Measurements from ENCODE around the gene DMRT1. TPM values are rescaled to one million over a fixed set of nuclear protein-coding genes. Genes with fewer than 3 reads are reported as not detected.
"Not testable (repeated sequence)": the region's sequence is repeated elsewhere in the genome, so short reads cannot be mapped to it uniquely, and the experiment has no call there.

The DMRT1 gene
- total RNA-seq, 1 donor from 2014 or later, result not detected

DNA sequence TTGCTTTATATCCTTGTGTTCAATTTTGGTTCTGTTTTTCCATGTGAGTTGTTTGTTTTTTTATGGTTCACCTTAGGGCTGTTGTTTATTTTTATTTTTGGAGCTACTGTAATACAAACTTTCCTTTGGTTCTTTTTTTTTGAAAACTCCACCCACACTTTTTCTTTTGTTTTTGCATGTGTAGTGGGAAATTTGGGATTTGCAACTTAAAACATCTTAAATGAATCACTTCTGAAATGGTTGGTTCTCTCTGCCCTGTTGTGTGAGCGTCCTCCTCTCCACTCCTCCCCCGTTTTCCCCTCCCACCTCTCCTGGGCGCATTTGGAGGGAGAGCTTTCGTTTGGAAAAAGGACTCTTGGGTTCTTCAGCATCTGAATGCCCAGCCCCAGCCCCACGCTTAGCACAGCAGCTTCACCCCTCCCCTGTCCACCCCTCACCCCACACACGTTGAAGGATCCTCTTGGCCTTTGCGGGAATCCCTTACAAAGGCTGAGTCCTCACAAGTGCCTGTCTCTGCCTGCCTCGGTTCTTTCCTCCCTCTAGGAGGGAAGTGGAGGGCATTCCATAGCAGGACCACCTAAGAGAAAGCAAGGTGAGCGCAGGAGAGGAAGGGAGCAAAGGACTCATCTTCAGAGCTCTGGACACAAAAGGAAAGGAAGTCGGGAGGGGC is 67.2 kb downstream of the DMRT1 start:
- intact Hi-C loops (cut with micrococcal nuclease), result no loop called here
- DNase-seq (no peak), ATAC-seq (no peak)

DNA sequence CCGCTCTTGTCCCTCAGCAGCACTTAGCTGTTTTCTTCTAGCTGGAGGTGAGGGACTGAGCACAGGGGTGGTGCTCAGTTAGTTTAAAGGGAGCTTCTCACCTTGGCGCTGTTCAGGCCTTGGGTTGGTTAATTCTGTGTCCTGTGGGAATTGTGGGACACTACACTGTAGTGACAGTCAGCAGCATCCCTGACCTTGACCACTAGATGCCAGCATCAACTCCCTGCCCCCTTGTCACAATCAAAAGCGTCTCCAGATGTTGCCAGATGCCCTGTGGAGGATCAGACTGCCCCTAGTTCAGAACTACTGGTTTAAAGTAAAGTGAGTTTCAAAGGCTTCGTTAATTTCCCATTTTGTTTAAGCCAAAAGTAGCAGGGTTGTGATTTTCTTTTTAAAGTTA is 69.5 kb downstream of the DMRT1 start:
- ATAC-seq, result no peak
- intact Hi-C loops (cut with micrococcal nuclease), result no loop called here
- DNase-seq, result no peak

DNA sequence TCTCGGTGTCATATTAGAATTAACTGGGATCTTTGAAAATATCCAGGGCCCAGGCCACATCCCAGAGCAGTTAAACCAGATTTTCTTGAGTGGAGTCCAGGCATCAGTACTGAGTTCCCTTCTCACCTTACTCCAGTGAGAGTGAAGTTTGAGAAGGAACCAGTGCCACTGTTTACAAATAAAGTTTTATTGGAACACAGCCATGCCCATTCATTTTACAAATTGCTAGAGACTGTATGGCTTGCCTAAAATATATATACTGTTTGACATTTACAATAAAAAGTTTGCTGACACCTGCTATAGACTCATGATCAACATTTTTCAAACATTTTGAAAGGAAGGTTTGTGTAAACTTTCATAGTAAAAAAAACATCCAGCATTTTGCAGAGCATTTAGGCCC is 71.3 kb downstream of the DMRT1 start:
- intact Hi-C loops (cut with micrococcal nuclease), result no loop called here
- no peak for DNase-seq
- no peak for ATAC-seq

DNA sequence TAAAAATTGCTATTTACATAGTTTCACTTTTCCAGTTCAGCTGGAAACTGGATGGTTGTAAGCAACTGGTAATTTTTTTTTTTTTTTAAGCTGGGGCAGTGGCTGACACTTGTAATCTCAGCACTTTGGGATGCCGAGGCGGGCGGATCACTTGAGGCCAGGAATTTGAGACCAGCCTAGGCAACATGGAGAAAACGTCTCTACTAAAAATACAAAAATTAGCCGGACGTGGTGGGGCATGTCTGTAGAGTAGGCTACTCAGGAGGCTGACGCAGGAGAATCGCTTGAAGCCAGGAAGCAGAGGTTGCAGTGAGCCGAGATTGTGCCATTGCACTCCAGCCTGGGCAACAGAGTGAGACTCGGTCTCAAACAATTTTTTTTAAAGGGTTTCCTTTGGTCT is 72.0 kb downstream of the DMRT1 start:
- intact Hi-C loops (cut with micrococcal nuclease); DNase-seq; ATAC-seq: not testable (repeated sequence)

DNA sequence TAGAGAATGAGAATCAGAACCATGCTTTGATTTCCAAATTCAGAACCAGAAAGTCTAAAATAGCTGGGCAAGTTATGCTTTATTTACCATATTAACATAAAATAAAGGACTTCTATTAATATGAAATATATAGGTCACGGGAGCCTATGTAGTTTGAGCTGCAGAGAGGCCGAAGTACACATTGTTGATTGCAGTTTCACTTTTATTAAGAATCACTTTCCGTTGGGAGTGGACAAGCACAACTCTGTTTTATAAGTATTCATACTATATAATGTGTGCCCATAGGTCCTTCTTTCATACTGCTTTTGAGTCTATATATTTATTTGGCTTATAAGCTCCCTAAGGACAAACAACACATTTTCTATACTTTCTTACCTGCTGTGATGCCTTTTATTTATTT is 76.2 kb downstream of the DMRT1 start:
- intact Hi-C loops (cut with micrococcal nuclease), result no loop called here
- ATAC-seq, result no peak
- DNase-seq, result no peak

DNA sequence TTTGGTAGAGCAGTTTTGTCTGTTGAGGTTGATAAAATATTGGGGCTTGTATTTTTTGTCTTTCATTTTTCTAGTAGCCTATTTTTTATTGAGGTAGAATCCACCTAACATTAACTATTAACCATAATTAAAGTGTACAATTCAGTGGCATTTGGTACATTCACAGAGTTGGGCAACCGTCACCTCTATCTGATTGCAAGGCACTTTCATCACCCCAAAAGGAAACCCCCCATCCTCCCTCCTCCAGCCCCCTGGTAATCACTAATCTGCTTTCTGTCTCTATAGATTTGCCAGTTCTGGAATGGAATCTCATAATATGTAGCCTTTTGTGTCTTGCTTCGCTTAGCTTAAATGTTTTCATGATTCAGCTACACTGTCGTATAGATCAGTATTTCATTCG is 79.4 kb downstream of the DMRT1 start:
- DNase-seq (no peak), ATAC-seq (no peak)
- intact Hi-C loops (cut with micrococcal nuclease), result no loop called here

DNA sequence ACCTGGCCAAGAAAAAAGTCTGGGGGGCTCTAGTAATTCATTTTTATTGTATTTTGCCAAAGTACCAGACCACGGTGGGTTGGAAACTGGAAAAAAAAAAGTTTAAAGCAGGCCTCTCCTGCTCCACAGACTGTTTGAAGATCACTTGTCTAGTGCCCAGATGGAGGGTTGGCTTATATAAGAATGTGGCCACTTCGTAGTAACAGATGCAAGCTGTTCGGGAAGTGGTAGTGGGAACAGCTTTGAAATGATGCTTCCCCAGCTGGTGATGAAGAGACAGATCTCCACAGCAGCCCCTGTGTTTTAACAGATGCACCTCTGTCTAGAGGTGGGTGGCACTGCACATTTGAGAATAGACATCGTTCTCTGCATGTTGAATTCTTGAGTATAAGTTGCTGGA is 80.7 kb downstream of the DMRT1 start:
- DNase-seq (no peak), ATAC-seq (no peak)
- intact Hi-C loops (cut with micrococcal nuclease), result no loop called here

DNA sequence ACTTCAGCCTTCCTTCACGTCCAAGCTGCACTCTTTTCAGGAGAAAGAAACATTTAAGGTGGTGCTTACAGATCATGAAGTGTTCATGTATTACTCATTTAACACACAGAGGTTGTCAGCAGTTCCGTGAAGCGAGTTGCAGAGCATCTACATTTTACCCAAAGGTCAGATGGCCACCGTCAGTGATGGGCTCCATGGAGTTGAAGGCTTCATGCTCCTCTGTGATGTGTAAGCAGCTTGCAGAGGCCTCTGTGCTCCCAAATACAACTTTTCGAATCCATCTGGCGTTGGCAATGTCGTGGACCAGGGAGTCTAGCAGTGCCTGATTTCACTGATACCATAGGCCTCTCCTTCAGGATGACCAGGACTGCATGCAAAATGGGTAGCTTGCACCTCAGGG is 81.2 kb downstream of the DMRT1 start:
- intact Hi-C loops (cut with micrococcal nuclease), result no loop called here
- DNase-seq, result no peak
- no peak for ATAC-seq

DNA sequence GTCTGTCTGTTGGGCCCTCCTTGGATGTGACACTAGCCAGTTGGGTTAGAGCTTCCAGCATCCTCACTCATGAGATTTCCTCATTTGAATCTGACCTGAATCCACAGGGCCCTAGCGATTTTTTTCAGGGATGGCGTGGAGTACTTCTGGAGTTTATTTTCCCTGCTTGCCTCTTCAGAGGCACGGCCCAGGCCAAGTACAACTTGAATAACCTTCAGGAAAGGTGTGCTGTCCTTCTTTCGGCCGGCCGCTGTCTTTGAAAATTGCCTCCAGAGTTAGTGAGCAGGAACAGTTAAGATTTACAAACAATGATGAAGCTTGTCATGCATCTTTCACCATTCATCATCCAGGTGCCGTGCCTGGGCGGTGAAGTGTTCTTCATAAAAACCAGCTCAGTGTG is 85.5 kb downstream of the DMRT1 start:
- no peak for DNase-seq
- intact Hi-C loops (cut with micrococcal nuclease), result no loop called here
- ATAC-seq, result no peak

DNA sequence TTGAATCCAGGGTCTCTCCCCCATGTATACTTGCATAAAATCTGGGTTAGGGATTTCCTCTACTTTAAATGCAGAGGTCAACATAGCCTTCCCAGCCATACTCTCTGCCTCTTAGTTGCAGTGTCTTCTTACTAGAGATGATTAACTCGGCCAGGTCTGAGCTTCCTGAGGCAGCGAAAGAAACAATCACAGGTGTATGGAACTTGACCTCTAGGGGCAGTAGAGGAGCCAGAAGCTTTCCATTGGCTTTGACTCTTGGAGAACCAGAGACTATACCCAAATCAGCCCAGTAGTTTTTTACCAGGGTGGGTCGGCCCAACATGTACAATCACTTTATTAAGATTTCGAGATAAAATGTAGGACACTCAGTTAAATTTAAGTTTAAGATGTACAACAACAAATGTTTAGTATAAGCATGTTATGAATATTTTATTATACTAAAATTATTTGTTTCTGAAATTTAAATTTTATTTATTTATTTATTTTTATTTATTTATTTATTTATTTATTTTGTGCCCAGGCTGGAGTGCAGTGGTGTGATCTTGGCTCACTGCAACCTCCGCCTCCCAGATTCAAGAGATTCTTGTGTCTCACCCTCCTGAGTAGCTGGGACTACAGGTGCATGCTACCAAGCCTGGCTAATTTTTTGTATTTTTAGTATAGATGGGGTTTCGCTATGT is 87.0 kb downstream of the DMRT1 start:
- DNase-seq (no peak), ATAC-seq (no peak)
- intact Hi-C loops (cut with micrococcal nuclease), result no loop called here

DNA sequence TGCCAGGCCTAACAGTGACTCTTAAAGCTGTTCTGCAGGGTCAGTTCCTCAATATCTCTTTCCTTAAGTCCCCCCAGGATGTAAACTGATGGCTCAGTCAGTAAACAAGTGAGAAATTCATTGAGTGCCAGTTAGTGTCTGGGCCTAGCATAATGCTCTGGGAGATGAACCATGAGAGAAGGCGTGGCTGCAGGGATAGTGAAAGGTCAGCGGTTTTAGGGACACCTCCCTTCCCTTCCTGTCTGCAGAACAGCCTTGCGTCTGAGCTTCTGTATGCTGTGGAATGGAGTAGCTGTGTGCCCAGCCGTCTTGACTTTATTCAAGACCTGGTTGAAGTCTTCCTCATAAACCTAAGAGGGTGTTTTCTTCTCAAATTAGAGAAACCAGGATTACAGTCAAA is 88.2 kb downstream of the DMRT1 start:
- intact Hi-C loops (cut with micrococcal nuclease), result no loop called here
- DNase-seq (no peak), ATAC-seq (no peak)

DNA sequence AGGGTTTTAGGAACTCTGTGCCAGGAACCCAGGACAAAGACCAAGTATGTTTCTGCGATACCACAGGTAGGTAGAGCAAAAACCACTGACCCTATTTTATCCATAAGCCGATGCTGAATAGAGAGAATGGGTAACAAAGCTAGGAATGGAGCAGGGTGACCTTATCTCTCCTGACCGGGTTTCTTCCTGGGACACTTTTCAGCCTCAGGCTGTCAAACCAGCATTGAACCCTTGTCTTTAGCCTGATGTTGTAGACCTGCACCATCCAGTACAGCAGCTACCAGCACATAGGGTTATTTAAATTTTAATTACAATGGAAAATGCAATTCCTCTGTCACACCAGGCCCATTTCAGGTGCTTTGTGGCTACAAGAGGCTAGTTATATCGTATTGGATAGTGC is 91.9 kb downstream of the DMRT1 start:
- intact Hi-C loops (cut with micrococcal nuclease), result no loop called here
- DNase-seq, result no peak
- no peak for ATAC-seq

DNA sequence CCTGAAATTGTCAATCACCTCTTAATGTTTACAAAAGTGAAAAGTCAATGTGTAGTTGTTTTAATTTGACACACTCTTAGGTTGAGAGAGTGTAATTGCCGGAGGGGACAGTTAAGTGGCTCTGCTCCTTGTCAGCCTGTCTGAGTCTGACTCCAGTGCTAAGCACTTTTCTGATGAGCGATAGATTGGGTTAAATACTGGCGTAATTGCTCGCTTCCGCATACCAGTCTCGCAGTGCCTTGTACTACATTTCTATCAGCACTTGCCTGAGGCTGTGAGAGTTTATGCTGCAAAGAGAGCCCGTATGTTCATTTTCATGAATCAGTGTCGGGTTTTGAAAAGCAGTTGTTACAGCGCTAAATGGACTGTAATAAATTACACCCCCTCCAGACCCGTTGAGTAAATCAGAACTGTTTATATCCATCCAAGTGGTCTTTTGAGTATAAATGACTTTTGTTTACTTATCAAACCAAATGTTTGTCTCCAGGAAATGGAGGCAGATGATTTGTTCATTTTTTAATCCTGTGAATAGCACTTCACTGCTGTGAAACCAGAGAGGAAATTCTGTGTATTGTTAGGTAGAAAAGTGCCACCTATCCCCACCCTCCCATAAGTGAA is 94.0 kb downstream of the DMRT1 start:
- no peak for ATAC-seq
- intact Hi-C loops (cut with micrococcal nuclease), result no loop called here
- DNase-seq, result no peak

DNA sequence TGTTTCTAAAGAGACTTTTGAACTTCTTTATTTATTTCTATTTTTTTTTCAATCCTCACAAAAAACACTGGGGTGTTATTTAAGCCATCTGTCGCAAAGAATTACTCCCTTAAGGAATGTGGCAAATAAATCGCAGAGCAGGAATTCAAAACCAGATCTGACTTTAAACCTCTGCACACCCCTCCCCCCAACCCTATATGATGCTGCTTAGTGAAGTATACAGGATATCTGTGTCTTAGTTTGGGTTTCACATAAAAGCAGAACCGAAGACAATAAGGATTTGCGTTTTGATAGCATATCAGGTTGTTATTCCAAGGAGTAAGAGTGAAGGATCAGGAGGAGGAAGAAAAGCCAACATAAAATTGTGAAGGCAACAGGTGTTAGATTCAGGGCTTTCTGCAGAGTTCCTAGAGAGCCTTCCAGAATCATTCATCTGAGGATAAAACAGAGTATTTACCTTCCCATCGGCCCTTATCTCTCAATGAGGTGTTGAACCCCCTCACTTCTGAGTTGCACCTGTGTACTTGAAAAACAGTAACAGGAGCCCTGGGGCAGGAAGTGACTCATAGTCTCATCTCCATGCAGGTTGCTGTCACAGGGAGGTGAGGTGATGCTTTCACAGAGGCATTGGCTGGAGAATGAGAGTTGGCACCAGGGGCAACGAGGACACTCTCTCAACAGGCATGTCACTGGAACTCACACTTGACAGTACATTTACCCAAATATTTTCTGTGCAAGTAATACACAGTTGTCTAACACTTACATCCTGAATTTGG is 101.5 kb downstream of the DMRT1 start:
- ATAC-seq, result no peak
- intact Hi-C loops (cut with micrococcal nuclease), result no loop called here

DNA sequence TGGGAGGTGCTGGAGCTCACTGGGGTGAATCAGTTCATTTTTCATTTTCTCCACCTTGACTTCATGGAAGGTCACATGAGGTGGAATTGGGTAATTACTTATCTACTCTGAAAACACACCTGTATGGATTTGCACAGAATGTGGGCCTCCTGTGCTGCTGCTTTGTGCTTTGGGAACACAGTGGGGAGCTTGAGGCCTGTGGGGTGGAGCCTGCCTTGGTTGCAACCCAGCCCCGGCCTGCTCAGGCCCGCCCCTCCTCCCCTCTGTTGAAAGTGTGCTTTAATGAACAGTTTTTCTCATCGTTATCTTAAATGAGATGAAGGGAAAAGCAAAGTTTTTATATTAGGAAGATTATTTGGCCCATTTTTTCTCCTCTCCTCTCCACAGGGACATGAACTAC is 106.5 kb downstream of the DMRT1 start:
- no peak for DNase-seq
- no peak for ATAC-seq
- intact Hi-C loops (cut with micrococcal nuclease), result no loop called here

More for the DNA sequence above, 101.5 kb downstream of the DMRT1 start:
- no peak for DNase-seq

DNA sequence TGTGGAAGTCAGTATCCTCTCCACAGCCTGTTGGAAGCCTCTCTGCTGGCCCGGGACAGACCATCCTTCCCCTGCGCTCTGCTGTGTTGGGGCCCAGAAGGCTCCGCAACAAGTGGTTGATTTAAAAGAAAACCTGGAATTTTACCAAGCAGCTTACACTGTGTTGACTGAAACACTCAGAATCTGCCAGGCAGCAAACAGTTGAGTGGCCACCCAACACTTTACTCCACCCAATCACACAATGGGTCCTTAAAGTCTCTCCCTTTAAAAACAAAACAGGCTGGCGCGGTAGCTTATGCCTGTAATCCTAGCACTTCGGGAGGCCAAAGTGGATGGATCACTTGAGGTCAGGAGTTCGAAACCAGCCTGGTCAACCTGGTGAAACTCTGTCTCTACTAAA is 107.0 kb downstream of the DMRT1 start:
- no peak for ATAC-seq

DNA sequence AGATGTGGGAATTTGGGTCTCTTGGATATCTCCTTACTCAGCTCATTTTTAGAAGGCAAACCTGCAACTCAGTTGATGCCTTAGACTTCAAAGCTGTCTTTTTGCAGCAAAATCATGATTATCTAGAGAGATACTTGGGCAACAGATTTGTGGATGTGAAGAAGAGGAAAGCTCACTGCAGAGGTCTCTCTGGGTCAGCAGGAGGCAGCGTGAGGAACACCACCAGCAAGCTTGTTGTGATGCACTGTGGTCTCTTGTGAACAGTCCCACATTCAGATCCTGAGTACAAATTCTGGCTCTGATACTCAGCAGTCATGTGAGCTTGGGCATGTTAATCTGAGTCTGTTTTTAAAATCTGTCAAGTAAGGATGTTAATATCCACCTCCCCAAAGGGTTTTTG is 108.6 kb downstream of the DMRT1 start:
- no peak for DNase-seq
- ATAC-seq, result no peak
- intact Hi-C loops (cut with micrococcal nuclease), result no loop called here

More for the DNA sequence above, 107.0 kb downstream of the DMRT1 start:
- intact Hi-C loops (cut with micrococcal nuclease), result no loop called here
- no peak for DNase-seq

DNA sequence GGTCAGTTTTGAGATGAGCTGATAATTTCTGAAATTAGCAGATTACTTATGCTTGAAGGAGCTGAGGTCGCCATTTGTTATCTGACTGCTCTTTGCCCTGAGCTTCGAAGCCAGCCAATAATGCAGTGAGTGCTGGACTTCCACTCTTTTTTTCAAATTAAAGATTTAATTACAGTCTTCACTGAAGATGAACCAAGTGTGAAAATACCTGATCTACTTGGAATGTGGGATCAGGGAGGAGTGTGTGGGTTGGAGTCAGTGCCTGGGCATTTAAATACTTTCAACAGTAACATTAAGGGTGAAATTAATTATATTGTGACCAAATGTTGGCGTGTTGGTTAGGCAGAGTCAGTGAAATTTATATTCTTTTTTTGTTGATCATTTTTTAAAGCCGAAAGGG is 111.0 kb downstream of the DMRT1 start:
- no peak for DNase-seq
- no peak for ATAC-seq
- intact Hi-C loops (cut with micrococcal nuclease), result no loop called here

DNA sequence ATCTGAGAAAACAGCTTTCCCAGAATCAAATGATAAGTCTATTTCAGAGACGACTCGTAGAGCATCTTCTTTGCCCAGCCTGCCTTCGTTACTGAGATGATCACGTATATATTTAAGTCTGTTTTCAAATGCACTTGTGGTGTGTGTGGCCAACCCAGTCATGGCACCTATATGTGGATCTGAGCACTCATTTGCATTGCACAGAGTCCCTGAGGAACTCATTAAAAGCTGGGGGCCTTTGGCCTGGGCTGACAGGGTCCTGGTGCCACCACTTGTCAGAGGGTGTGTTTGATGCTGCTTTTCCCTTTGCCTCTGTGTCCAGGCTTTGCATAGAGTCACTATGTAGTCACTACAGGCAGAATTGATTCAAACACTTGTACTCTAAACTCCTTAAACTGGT is 117.6 kb downstream of the DMRT1 start:
- ATAC-seq, result no peak
- no peak for DNase-seq
- intact Hi-C loops (cut with micrococcal nuclease), result no loop called here

DNA sequence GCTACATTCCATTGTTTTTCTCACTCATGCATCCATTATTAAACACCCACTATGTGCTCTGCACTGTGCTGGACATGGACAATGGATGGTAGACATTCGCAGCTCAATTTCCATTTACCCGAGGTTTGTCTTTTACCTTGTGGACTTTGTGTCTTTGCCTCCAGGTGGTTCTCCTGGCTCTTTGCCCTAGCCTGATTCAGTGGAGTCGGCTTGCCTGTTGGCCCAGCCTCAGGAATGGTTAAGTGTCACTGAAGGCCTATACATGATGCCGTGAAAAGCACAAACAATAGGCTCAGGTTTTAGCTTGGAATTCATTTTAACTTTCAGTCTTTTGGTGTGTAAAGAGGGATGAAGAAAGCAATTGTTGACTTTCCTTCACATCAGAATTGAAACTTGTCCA is 118.4 kb downstream of the DMRT1 start:
- ATAC-seq, result no peak
- intact Hi-C loops (cut with micrococcal nuclease), result no loop called here
- DNase-seq, result no peak
